ENCODE data around the gene SCMH1.
"Not testable (repeated sequence)": the region's sequence is repeated elsewhere in the genome, so short reads cannot be mapped to it uniquely, and the experiment has no call there.

Gene SCMH1

GRCh38 chr1:41241749-41242341 lies at the start of gene SCMH1:
TSS of gene SCMH1 (minus strand) at chr1:41242306. CDS start at chr1:41186133, 56,173 bp downstream.
- DNase-seq (ENCODE audit: low read depth in 2 of 2): peak; percentile 48 to 54

GRCh38 chr1:41291195-41291594 lies 49.1 kb upstream of the SCMH1 start:
- no peak for DNase-seq (ENCODE audit: low read depth in 2 of 2)

- no peak for DNase-seq (ENCODE audit: low read depth in 2 of 2)
Measured at GRCh38 chr1:41289196-41289595, 47.1 kb upstream of the SCMH1 start.

- DNase-seq (ENCODE audit: low read depth in 2 of 2): no peak
Measured at GRCh38 chr1:41286992-41287391, 44.9 kb upstream of the SCMH1 start.

- no peak for DNase-seq (ENCODE audit: low read depth in 2 of 2)
Measured at GRCh38 chr1:41286486-41286885, 44.4 kb upstream of the SCMH1 start.

- no peak for DNase-seq (ENCODE audit: low read depth in 2 of 2)
Measured at GRCh38 chr1:41285818-41286217, 43.7 kb upstream of the SCMH1 start.

GRCh38 chr1:41284121-41284520 lies 42.0 kb upstream of the SCMH1 start:
- no peak for DNase-seq (ENCODE audit: low read depth in 2 of 2)

- peak; percentile 5 to 11 for DNase-seq (ENCODE audit: low read depth in 2 of 2)
Measured at GRCh38 chr1:41282679-41283317, 40.7 kb upstream of the SCMH1 start.

GRCh38 chr1:41281334-41281733 lies 39.2 kb upstream of the SCMH1 start:
- DNase-seq (ENCODE audit: low read depth in 2 of 2): no peak

- DNase-seq (ENCODE audit: low read depth in 2 of 2): no peak
Measured at GRCh38 chr1:41280202-41281032, 38.3 kb upstream of the SCMH1 start.

GRCh38 chr1:41278076-41278475 lies 36.0 kb upstream of the SCMH1 start:
- DNase-seq (ENCODE audit: low read depth in 2 of 2): no peak

GRCh38 chr1:41277371-41277975 lies 35.4 kb upstream of the SCMH1 start:
- DNase-seq (ENCODE audit: low read depth in 2 of 2): no peak

GRCh38 chr1:41275831-41276230 lies 33.7 kb upstream of the SCMH1 start:
- DNase-seq (ENCODE audit: low read depth in 2 of 2): no peak

- DNase-seq (ENCODE audit: low read depth in 2 of 2): no peak
Measured at GRCh38 chr1:41274752-41275545, 32.8 kb upstream of the SCMH1 start.

- DNase-seq (ENCODE audit: low read depth in 2 of 2): no peak
Measured at GRCh38 chr1:41272601-41273000, 30.5 kb upstream of the SCMH1 start.

- peak; percentile 56 to 57 for DNase-seq (ENCODE audit: low read depth in 2 of 2)
Measured at GRCh38 chr1:41268154-41268770, 26.2 kb upstream of the SCMH1 start.

GRCh38 chr1:41261926-41262618 lies 20.0 kb upstream of the SCMH1 start:
- no peak for DNase-seq (ENCODE audit: low read depth in 2 of 2)

- no peak for DNase-seq (ENCODE audit: low read depth in 2 of 2)
Measured at GRCh38 chr1:41260768-41261167, 18.7 kb upstream of the SCMH1 start.

- DNase-seq (ENCODE audit: low read depth in 2 of 2): no peak
Measured at GRCh38 chr1:41259221-41259620, 17.1 kb upstream of the SCMH1 start.

- no peak for DNase-seq (ENCODE audit: low read depth in 2 of 2)
Measured at GRCh38 chr1:41255978-41256377, 13.9 kb upstream of the SCMH1 start.

GRCh38 chr1:41251120-41251519 lies 9.0 kb upstream of the SCMH1 start:
- not testable (repeated sequence) for DNase-seq (ENCODE audit: low read depth in 2 of 2)

Data from stimulated activated CD4-positive, alpha-beta T cell treated with anti-CD3 and anti-CD28 coated beads, Interleukin-1b, Interleukin-23, amount 100 ng/mL, for 4 hours (primary cell).